GM18520 (cell line): ENCODE data around the gene MCHR1.
"Not testable (repeated sequence)": the region's sequence is repeated elsewhere in the genome, so short reads cannot be mapped to it uniquely, and the experiment has no call there.

ENCODE experiments used
- ATAC-seq: cut with Tn5 transposase; IDR thresholded peaks from one replicate; pipeline ENCODE4 v1.9.1; 2021; ENCODE audit not compliant: unreplicated experiment

Gene MCHR1

GRCh38 chr22:40687706-40688105, 8.4 kb downstream of the MCHR1 start:
- no peak for ATAC-seq

GRCh38 chr22:40690370-40690769, 11.1 kb downstream of the MCHR1 start:
- no peak for ATAC-seq

DNA sequence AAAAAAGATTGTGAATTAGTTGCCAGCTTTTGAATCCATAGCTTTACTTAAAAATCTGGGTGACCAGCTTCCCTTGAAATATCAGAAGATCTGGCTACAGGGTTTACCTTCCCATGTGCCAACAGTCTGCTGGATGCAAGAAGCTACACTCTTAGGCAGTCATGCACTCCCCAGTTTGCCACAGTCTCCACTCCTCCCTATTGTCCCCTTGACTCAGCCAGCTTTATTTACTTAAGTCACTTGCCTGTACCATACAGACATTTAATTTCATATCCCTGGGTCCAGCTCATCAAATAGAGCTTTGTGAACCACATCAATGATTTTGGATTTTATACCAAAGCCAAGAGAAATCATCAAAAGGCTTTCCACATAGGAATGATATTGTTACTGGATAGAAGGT, 12.2 kb downstream of the MCHR1 start:
- no peak for ATAC-seq

DNA sequence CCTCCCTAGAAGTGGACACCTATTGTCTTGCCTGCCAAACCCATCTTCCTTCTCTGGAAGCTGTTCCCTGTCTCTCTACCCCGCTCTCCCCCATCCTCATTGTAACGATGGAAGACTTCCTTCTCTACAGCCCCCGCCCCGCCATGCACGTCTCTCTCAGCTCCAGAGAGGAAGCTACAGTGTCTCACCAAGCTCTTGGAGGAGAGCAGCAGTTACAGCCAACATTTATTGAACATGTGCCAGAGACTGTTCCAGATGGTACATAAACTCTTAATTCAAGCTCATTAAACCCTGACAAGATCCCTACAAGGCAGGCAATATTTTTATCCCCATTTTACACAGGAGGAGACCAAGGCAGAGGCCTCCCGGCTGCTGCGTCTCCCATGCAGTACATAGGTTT, 15.1 kb downstream of the MCHR1 start:
- ATAC-seq, result no peak

DNA sequence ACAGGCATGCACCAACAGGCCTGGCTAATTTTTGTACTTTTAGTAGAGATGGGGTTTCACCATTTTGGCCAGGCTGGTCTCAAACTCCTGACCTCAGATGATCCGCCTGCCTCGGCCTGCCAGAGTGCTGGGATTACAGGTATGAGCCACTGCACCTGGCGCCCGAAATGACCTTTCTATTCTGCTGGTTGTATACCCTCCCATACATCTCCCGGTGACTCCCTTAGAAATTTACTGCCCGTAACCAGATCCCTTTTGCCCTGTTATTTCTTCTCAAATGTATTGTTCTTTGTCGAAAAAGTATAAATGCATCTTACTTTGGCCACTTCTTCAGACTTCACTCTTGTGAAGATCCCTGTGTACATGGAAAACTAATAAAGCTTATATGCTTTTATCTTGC, 22.0 kb downstream of the MCHR1 start:
- ATAC-seq, result no peak

GRCh38 chr22:40703174-40703573, 23.9 kb downstream of the MCHR1 start:
- ATAC-seq, result no peak

GRCh38 chr22:40703736-40704135, 24.5 kb downstream of the MCHR1 start:
- ATAC-seq, result no peak

DNA sequence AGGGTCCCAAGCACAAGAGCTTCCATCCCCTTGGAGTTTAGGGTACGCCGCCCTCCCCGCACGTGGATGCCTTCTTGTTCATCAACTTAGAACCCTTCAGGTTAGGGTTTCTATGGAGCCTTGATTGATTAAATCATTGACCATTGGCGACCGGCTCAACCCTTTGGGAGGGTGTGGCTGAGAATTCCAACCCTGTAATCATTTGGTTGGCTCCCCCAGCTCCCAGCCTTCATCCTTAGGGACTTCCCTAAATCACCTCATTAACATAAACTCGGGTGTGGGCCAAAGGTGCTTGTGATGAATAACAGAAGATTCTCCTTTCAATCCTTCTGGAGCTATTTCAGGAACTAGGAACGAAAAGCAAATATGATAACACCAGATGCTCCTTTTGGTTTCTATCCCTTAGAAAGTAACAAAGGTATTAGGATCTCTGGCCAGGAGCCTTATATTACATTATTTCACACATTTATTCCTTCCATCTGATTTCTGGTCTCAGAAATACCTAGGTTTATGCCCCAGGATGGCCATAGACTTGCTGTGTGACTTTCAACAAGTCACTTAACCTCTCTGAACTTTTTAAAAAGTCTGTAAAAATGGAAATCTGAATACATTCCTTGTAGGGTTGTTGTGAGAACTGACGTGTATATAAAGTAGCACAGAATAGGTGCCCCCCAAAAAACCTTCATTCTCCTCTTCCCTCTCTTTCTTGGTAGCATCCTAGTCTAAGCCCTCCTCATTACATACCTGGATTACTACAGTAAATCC, 26.8 kb downstream of the MCHR1 start:
- no peak for ATAC-seq

DNA sequence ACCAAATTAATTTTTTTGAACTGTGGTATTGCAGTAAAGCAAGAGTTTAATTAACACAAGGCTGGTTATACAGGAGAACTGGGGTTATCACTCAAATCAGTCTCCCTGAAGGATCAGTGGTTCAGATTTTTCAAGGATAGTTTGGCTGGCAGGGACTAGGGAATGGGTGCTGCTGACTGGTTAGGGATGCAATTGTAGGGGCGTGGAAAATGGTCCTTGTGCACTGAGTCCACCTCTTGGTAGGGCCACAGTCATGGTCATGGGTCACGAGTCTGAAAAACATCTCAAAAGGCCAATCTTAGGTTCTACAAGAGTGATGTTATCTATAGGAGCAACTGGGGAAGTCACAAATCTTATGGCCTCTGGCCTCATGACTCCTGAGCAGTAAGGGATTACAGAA, 27.9 kb downstream of the MCHR1 start:
- no peak for ATAC-seq

GRCh38 chr22:40708177-40708576, 28.9 kb downstream of the MCHR1 start:
- no peak for ATAC-seq

DNA sequence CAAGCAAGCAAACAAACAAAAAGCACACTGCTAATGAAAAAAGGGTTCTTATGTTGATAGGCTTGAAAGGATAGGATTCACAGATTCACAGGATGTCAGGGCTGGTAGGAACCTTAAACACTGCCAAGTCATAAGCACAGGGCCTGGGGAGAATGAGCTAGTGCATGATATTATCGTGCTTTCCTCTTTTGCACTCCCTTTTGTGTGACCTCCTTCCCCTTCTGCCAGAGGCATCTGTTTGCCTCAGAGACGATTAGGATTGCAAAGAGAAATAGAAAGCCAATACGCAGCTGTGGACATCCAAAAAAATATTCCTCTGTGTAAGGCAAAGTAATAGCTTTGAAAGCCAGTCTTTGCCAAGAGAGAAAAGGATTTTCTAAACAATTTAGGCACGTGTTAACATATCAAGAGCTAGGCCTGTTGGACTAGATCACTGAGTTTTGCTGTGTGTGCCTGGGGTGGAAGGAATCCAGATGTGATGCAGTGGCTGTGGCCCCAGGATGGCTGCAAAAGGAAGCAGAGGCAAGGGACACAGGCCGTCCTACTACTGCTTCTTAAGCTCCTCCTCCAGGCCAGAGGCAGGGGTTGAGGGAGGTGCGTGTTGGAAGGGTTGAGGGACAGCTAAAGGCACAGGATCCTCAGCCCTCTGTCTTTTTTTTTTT, 30.6 kb downstream of the MCHR1 start:
- ATAC-seq, result no peak

DNA sequence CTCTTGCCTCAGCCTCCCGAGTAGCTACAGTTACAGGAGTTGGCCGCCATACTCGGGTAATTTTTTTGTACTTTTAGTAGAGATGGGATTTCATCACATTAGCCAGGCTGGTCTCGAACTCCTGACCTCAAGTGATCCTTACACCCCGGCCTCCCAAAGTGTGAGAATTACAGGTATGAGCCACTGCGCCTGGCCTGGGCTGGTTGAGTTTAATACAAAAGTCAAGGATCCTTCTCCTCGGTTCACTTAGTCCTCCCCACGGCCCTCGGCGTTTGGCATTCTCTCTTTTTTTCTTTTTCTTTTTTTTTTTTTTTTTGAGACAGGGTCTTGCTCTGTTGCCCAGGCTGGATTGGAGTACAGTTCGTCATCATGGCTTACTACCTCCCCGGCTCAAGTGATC, 33.0 kb downstream of the MCHR1 start:
- no peak for ATAC-seq

- no peak for ATAC-seq
Measured at GRCh38 chr22:40714499-40715337, 35.4 kb downstream of the MCHR1 start.

DNA sequence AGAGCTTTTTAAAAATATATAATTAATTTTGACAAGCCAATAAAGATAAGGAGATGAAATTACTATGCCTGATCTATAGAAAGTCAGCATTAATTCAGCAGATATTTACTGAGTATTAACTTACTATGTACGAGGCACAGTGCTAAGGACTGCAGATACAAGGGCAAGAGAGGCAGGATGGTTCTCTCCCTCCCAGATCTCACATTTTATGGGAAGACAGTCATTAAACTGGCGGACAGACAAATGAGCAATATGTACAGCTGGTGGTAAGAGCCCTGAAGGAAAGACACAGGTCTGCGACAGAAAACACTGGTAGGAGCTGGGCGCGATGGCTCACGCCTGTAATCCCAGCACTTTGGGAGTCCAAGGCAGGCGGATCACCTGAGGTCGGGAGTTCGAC, 36.8 kb downstream of the MCHR1 start:
- ATAC-seq, result no peak

DNA sequence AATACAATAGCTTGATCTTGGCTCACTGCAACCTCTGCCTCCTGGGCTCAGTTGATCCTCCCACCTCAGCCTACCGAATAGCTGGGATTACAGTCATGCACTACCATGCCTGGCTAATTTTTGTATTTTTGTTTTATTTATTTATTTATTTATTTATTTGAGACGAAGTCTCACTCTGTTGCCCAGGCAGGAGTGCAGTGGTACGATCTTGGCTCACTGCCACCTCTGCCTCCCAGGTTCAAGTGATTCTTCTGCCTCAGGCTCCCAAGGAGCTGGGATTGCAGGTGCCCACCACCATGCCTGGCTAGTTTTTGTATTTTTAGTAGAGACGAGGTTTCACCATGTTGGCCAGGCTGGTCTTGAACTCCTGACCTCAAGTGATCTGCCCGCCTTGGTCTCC, 38.4 kb downstream of the MCHR1 start:
- not testable (repeated sequence) for ATAC-seq

DNA sequence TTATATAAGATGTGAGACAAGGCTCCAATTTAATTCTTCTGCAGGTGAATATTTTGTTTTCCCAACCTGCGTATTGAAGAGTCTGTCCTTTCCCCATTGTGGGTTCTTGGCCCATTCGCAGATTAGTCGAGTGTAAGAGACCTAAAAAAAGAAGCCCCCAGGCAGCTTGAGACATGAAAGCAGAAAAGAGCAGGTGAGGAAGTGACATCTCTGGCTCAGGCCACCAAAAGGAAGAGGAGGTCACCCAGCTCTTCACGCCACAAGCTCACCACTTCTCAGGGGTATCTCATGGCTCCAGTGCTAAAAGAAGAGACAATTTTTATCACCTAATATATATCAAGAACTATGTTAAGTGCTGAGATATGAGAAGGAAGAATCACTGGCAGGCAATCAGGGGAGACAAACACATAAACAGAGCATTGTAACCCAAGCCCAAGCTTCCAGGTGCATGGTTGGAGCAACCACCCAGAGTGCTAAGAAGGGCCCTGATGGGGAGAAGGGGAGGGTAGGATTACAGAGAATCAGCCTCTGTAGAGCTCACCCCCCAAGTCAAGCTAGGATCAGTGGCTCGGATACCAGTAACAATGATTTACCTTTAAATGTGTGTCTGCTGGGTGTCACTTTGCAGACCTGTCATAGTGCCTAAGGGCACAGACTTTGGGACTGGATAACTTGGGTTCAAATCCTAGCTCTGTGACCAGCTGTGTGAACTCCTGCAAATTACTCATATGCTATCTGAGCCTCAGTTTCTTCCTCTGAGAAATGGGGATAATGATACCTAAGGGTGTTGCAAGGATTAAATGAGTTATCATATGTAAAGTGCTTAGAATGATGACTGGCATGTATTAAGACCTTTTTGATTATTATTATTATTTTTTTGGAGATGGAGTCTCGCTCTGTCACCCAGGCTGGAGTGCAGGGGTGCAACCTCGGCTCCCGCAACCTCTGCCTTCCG, 39.2 kb downstream of the MCHR1 start:
- ATAC-seq, result no peak

DNA sequence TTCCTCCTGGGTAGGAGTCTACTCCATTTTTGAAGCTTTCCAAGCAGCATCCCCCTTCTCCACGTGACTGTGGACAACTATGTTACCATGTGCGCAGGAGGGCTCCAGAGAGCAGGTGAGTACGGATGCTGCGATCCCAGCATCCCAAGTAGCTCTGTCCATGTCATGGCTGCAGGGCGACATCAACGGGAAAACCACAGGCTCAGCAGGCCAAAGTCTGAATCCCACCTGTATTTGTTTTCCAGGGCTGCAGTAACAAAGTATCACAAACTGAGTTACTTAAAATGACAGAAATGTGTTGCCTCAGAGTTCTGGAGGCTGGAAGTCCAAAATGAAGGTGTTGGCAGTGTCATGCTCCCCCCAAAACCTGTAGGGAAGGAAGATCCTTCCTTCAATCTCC, 40.3 kb downstream of the MCHR1 start:
- ATAC-seq, result no peak

DNA sequence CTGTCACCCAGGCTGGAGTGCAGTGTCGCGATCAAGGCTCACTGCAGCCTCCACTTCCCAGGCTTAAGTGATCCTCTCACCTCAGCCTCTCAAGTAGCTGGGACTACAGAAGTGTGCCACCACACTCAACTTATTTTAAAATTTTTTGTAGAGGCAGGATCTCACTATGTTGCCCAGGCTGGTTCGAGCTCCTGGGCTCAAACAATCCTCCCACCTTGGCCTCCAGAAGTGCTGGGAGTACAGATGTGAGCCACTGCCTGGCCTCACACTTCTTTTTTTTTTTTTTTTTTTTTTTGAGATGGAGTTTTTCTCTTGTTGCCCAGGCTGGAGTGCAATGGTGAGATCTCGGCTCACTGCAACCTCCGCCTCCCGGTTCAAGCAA, 40.9 kb downstream of the MCHR1 start:
- not testable (repeated sequence) for ATAC-seq

GRCh38 chr22:40720538-40721256, 41.4 kb downstream of the MCHR1 start:
- no peak for ATAC-seq

DNA sequence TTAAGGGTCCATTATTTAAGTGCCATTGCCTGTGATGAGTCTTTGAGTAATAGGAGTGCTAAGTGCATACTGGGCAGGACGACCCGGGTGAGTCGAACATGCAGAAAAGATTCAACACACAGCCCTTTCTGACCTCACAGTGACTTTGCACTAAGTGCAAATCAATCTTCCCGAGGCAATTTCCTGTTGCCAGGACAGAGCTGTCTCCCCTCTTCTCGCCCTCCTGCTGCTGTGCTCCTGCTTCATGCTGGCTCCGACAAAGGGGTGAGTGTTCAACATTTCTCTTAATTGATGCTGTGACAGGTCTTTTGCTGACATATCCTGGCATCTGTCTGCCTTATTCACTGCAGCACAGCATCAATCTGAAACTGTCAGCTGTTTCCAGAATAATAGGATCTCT, 42.0 kb downstream of the MCHR1 start:
- ATAC-seq, result no peak
